Transverse colon (tissue), 4 donors: ENCODE measurements around the gene PDLIM1. TPM values are rescaled to one million over a fixed set of nuclear protein-coding genes. Genes with fewer than 3 reads are reported as not detected.

Experiments
- DNase-seq: peaks from one replicate; pipeline ENCODE4 v3.0.0-alpha.2; 2019
- H3K27ac ChIP-seq, 4 donors: fragments of 200-600 bp; sonication (generic); 2 replicates each; pipeline ENCODE4 v1.5.1; 2016 to 2018; ENCODE audit warnings: inconsistent platforms in 4 of 4
- H3K27me3 ChIP-seq: fragments of 200-600 bp; sonication (generic); 2 replicates; pipeline ENCODE4 v1.5.1; 2017; ENCODE audit warnings: inconsistent platforms
- H3K36me3 ChIP-seq, 4 donors: fragments of 200-600 bp; sonication (generic); 2 replicates each; pipeline ENCODE4 v1.5.1; 2017 to 2019; ENCODE audit warnings: inconsistent platforms in 4 of 4
- H3K4me1 ChIP-seq, 4 donors: fragments of 200-600 bp; sonication (generic); 2 replicates each; pipeline ENCODE4 v1.5.1; 2017 to 2020; ENCODE audit warnings: inconsistent platforms in 4 of 4
- H3K4me3 ChIP-seq, 4 donors: fragments of 200-600 bp; sonication (generic); 1 replicate in 1 of 4; 2 replicates in 3 of 4; pipeline versions ENCODE4 v1.5.1 to v1.6.1; 2017 to 2019; ENCODE audit warnings: inconsistent platforms in 4 of 4
- H3K9me3 ChIP-seq, 2 donors: fragments of 200-600 bp; sonication (generic); 2 replicates each; pipeline ENCODE4 v1.5.1; 2017 to 2019; ENCODE audit warnings: inconsistent platforms in 2 of 2
- EP300 ChIP-seq: sonication (generic); formaldehyde crosslinking; IDR thresholded peaks from one replicate; pipeline ENCODE4 v1.6.1; 2017; ENCODE audit warnings: antibody characterized with exemption, low read depth
- POLR2A ChIP-seq: fragments of 450-650 bp; IDR thresholded peaks from one replicate; pipeline ENCODE4 v1.6.1; 2016; ENCODE audit warnings: antibody characterized with exemption, mild to moderate bottlenecking, moderate library complexity
- POLR2AphosphoS5 ChIP-seq, 3 donors: sonication (generic); formaldehyde crosslinking; IDR thresholded peaks; one replicate each; pipeline ENCODE4 v1.6.1; 2016; ENCODE audit warnings: antibody characterized with exemption in 3 of 3
- WGBS, 2 donors: methylation state at CpG; one replicate each; pipeline ENCODE4 v1.1.5; 2018; ENCODE audit warnings: low coverage in 1 of 2; 5-methylcytosine and 5-hydroxymethylcytosine counted together
- in situ Hi-C, 4 donors: fragments of 200-750 bp; cut with MboI; loops; one replicate each; pipeline versions ENCODE4 v1.15.0 to v1.15.1; 2017; ENCODE audit warnings: low sequenced_read_pairs in 3 of 4, low pct_ligation_motif_present in 1 of 4, low pct_unique_long_range_greater_than_20kb in 1 of 4
- intact Hi-C: fragments of 100-400 bp; cut with DNase I; formaldehyde crosslinking; loops from one replicate; pipeline ENCODE4 v1.15.1; 2023; ENCODE audit warnings: low total_unique reads
- total RNA-seq, 4 donors: library from RNA; depleted of rRNA; stranded (reverse); fragments of >200 nt; gene quantifications; one replicate each; pipeline ENCODE4 v1.1.0, GENCODE V29; 2016
- TF ChIP-seq, protein P1 (sequence below), 5 experiments: fragments of 200-600 bp in 3 of 5; fragments of 450-650 bp in 2 of 5; sonication (generic) in 3 of 5; IDR thresholded peaks; 1 replicate in 2 of 5; 2 replicates in 3 of 5; pipeline ENCODE4 v1.5.1; 2016 to 2017; ENCODE audit warnings: antibody characterized with exemption in 5 of 5, inconsistent platforms in 3 of 5, mild to moderate bottlenecking in 2 of 5, moderate library complexity in 1 of 5

PDLIM1 gene
- total RNA-seq, 4 donors from 2014 or later: 201 to 259 (median 225) TPM

GRCh38 chr10:95293631-95294030 lies 2.8 kb upstream of the PDLIM1 start:
- no peaks in the 10 kb centered on the region for H3K9me3 ChIP-seq
- intact Hi-C loops: no loop called here
- no peak overlapping the region for H3K4me3 ChIP-seq
- no peaks in the 10 kb centered on the region for H3K36me3 ChIP-seq
- TF ChIP-seq, protein P1, sequence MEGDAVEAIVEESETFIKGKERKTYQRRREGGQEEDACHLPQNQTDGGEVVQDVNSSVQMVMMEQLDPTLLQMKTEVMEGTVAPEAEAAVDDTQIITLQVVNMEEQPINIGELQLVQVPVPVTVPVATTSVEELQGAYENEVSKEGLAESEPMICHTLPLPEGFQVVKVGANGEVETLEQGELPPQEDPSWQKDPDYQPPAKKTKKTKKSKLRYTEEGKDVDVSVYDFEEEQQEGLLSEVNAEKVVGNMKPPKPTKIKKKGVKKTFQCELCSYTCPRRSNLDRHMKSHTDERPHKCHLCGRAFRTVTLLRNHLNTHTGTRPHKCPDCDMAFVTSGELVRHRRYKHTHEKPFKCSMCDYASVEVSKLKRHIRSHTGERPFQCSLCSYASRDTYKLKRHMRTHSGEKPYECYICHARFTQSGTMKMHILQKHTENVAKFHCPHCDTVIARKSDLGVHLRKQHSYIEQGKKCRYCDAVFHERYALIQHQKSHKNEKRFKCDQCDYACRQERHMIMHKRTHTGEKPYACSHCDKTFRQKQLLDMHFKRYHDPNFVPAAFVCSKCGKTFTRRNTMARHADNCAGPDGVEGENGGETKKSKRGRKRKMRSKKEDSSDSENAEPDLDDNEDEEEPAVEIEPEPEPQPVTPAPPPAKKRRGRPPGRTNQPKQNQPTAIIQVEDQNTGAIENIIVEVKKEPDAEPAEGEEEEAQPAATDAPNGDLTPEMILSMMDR (IDR thresholded peaks at IDR 0.05): no peak
- TF ChIP-seq POLR2AphosphoS5 (IDR thresholded peaks at IDR 0.05): no peak
- TF ChIP-seq EP300: no peak
- in situ Hi-C loops: no loop called here
- 41 to 51% methylated on average over 3 of the region's 3 CpGs for WGBS, 2 donors
- no peak for DNase-seq
- peak overlapping the region in 3 of 4 donors; percentile 85 to 97 (median 92) for H3K27ac ChIP-seq
- peaks cover 6% of the 10 kb centered on the region for H3K27me3 ChIP-seq
- peaks cover 5 to 38% (median 30%) of the 10 kb centered on the region in 4 donors for H3K4me1 ChIP-seq

- intact Hi-C loops (no loop called here), in situ Hi-C loops (no loop called here)
- DNase-seq: no peak
- H3K9me3 ChIP-seq: no peaks in the 10 kb centered on the region
- H3K4me1 ChIP-seq: peaks cover 7 to 59% (median 50%) of the 10 kb centered on the region in 4 donors
- peaks cover 6% of the 10 kb centered on the region for H3K27me3 ChIP-seq
- H3K27ac ChIP-seq: peak overlapping the region; percentile 92 to 99 (median 98)
- H3K36me3 ChIP-seq: no peaks in the 10 kb centered on the region
- peak overlapping the region in 3 of 4 donors; percentile 90 to 98 (median 94) for H3K4me3 ChIP-seq
- TF ChIP-seq POLR2A (no peak), POLR2AphosphoS5 (IDR thresholded peaks at IDR 0.05) (no peak), EP300 (no peak)
- TF ChIP-seq, protein P1 (IDR thresholded peaks at IDR 0.05): no peak
- WGBS, 2 donors: 63 to 88% methylated on average over 7 to 19 of the region's 19 CpGs
These were observed 699 bp upstream of the PDLIM1 start for GRCh38 chr10:95291365-95292039.

DNA sequence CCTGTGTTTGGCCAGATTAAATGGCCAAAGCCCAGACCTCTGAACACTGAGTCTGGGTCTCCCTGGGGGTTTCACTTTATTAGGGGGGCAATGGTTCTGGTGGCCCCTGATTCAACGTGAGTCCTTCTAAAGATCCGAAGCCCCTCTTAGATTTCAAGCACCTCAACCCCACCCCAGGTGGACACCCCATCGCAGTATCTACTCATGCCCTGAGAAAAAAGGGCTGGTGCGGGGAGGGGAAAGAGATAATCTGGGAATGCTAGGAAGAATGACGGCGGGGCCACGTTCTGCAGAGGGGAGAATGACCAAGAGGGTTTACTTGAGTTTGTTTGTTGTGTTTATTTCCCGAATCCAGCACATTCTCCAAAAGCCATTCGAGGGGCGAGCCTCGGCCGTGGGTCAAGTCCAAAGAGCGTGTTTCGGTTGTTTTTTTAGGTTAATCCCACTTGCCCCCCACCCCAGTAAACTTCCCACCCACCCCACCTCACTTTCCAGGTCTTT lies 832 bp downstream of the PDLIM1 start:
- Histone ChIP-seq H3K27ac (peak overlapping the region; percentile 92 to 99 (median 98)), H3K4me3 (peak overlapping the region; percentile 88 to 98 (median 92)), H3K9me3 (no peaks in the 10 kb centered on the region), H3K36me3 (no peaks in the 10 kb centered on the region), H3K4me1 (peaks cover 9 to 65% (median 54%) of the 10 kb centered on the region in 4 donors), H3K27me3 (peaks cover 6% of the 10 kb centered on the region)
- TF ChIP-seq EP300 (no peak), POLR2A (peak; percentile 20), POLR2AphosphoS5 (IDR thresholded peaks at IDR 0.05) (no peak)
- TF ChIP-seq, protein P1 (IDR thresholded peaks at IDR 0.05): no peak
- no peak for DNase-seq
- intact Hi-C loops: no loop called here
- 24 to 30% methylated on average over 2 to 14 of the region's 14 CpGs for WGBS, 2 donors
- in situ Hi-C loops: no loop called here

- Histone ChIP-seq H3K4me1 (peaks cover 4 to 64% (median 51%) of the 10 kb centered on the region in 4 donors), H3K4me3 (peak overlapping the region; percentile 88 to 98 (median 92)), H3K9me3 (no peaks in the 10 kb centered on the region), H3K27ac (peak overlapping the region; percentile 92 to 99 (median 98)), H3K27me3 (peaks cover 6% of the 10 kb centered on the region), H3K36me3 (no peaks in the 10 kb centered on the region)
- DNase-seq: peak; percentile 70
- TF ChIP-seq EP300 (no peak), POLR2A (peak; percentile 80), POLR2AphosphoS5 (IDR thresholded peaks at IDR 0.05) (peak in 2 of 3 donors; percentile 76 to 79)
- TF ChIP-seq, protein P1 (IDR thresholded peaks at IDR 0.05): peak; percentile 19 to 62 (median 39)
- in situ Hi-C loops: no loop called here
- WGBS, 2 donors: 29 to 42% methylated on average over 5 to 12 of the region's 12 CpGs
- intact Hi-C loops: no loop called here
These were observed 1.5 kb downstream of the PDLIM1 start for GRCh38 chr10:95289003-95289920.
